GM18499 (cell line): ENCODE measurements around the gene OR6C2.
A peak's percentile ranks its signal among the peaks of the same experiment; 100 is the strongest.
"Not testable (repeated sequence)": the region's sequence is repeated elsewhere in the genome, so short reads cannot be mapped to it uniquely, and the experiment has no call there.

Experiments used
- ATAC-seq: cut with Tn5 transposase; IDR thresholded peaks from one replicate; pipeline ENCODE4 v1.9.1; 2021; ENCODE audit warnings: moderate number of reproducible peaks; ENCODE audit not compliant: insufficient read depth, unreplicated experiment

The OR6C2 gene

GRCh38 chr12:55443776-55444175, at the start of gene OR6C2:
Gene OR6C2 (plus strand): TSS chr12:55444076. CDS start chr12:55452214, 8,138 bp downstream.
- ATAC-seq: no peak

- no peak for ATAC-seq
These were observed 47.5 kb upstream of the OR6C2 start for GRCh38 chr12:55396326-55396725.

GRCh38 chr12:55400229-55400628, 43.6 kb upstream of the OR6C2 start, which contains the start of gene OR6C65:
Gene OR6C65 (plus strand): TSS chr12:55400529. CDS start chr12:55400529, 0 bp downstream.
- no peak for ATAC-seq

- ATAC-seq: no peak
These were observed 36.0 kb upstream of the OR6C2 start for GRCh38 chr12:55407866-55408265.

- not testable (repeated sequence) for ATAC-seq
These were observed 34.7 kb upstream of the OR6C2 start for GRCh38 chr12:55409133-55409532.

GRCh38 chr12:55412138-55412537, 31.7 kb upstream of the OR6C2 start:
- not testable (repeated sequence) for ATAC-seq

GRCh38 chr12:55413498-55414388, 30.1 kb upstream of the OR6C2 start:
- not testable (repeated sequence) for ATAC-seq

- not testable (repeated sequence) for ATAC-seq
These were observed 29.5 kb upstream of the OR6C2 start for GRCh38 chr12:55414396-55414823.

- ATAC-seq: not testable (repeated sequence)
These were observed 29.0 kb upstream of the OR6C2 start for GRCh38 chr12:55414889-55415288.

GRCh38 chr12:55416961-55417360, 26.9 kb upstream of the OR6C2 start:
- ATAC-seq: no peak

- no peak for ATAC-seq
These were observed 23.4 kb upstream of the OR6C2 start for GRCh38 chr12:55420307-55420962.

- ATAC-seq: no peak
These were observed 17.9 kb upstream of the OR6C2 start, which contains the start of gene OR6C76 for GRCh38 chr12:55425954-55426353. Gene OR6C76 (plus strand): TSS chr12:55426254. CDS start chr12:55426254, 0 bp downstream.

- ATAC-seq: no peak
These were observed 15.3 kb upstream of the OR6C2 start for GRCh38 chr12:55428331-55429243.

- ATAC-seq: not testable (repeated sequence)
These were observed 2.6 kb upstream of the OR6C2 start for GRCh38 chr12:55441233-55441632.

- ATAC-seq: no peak
These were observed 1.5 kb downstream of the OR6C2 start for GRCh38 chr12:55445357-55445756.

- ATAC-seq: no peak
These were observed 2.5 kb downstream of the OR6C2 start for GRCh38 chr12:55446326-55446725.

- no peak for ATAC-seq
These were observed 4.9 kb downstream of the OR6C2 start for GRCh38 chr12:55448825-55449224.

- ATAC-seq: not testable (repeated sequence)
These were observed 21.1 kb downstream of the OR6C2 start for GRCh38 chr12:55464926-55465325.

GRCh38 chr12:55467836-55468235, 24.0 kb downstream of the OR6C2 start:
- ATAC-seq: peak; percentile 68

- ATAC-seq: no peak
These were observed 25.4 kb downstream of the OR6C2 start for GRCh38 chr12:55469291-55469690.
